WI38 (cell line): ENCODE measurements around the gene TBXA2R.
"Not testable (repeated sequence)": the region's sequence is repeated elsewhere in the genome, so short reads cannot be mapped to it uniquely, and the experiment has no call there.

Experiments
- H3K4me3 ChIP-seq: 2 replicates; pipeline ENCODE4 v1.5.1; 2011; ENCODE audit warnings: low read depth, mild to moderate bottlenecking, control low read depth, low read length
- TF ChIP-seq, protein P1 (sequence below): IDR thresholded peaks from 2 replicates; pipeline ENCODE4 v1.5.1; 2012; ENCODE audit warnings: low read depth, mild to moderate bottlenecking, control low read depth, low read length

The TBXA2R gene

GRCh38 chr19:3573858-3574637 lies 32.6 kb downstream of the TBXA2R start:
- TF ChIP-seq, protein P1, sequence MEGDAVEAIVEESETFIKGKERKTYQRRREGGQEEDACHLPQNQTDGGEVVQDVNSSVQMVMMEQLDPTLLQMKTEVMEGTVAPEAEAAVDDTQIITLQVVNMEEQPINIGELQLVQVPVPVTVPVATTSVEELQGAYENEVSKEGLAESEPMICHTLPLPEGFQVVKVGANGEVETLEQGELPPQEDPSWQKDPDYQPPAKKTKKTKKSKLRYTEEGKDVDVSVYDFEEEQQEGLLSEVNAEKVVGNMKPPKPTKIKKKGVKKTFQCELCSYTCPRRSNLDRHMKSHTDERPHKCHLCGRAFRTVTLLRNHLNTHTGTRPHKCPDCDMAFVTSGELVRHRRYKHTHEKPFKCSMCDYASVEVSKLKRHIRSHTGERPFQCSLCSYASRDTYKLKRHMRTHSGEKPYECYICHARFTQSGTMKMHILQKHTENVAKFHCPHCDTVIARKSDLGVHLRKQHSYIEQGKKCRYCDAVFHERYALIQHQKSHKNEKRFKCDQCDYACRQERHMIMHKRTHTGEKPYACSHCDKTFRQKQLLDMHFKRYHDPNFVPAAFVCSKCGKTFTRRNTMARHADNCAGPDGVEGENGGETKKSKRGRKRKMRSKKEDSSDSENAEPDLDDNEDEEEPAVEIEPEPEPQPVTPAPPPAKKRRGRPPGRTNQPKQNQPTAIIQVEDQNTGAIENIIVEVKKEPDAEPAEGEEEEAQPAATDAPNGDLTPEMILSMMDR = no peak
- peak overlapping the region; percentile 91 for H3K4me3 ChIP-seq

DNA sequence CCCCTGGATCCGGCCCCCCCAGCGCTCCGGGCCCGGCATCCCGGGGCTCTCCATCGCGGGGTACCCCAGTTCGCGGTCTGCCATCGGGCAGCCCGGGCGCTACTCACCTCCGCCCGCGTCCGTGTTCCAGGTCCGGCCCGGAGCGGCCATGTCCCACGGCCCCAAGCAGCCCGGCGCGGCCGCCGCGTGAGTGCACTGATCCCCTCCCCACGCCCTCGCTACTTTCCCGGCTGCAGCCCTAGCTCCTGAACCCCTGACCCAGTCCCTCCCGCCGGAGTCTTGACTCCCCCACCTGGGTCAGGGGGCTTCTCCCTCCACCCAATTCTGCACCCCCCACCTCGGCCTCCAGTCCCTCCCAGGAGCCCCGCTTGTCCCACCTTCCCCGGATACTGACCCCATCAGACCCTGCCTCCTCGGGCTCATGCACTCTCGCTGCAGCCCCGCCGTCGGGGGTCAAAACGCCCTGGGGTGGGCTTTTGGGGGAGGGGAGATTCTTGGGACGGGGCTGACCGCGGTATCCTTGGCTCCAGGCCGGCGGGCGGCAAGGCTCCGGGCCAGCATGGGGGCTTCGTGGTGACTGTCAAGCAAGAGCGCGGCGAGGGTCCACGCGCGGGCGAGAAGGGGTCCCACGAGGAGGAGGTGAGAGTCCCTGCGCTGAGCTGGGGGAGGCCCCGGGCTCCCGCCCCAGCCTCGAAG lies 33.4 kb downstream of the TBXA2R start:
- TF ChIP-seq, protein P1 = no peak
- H3K4me3 ChIP-seq = peak overlapping the region; percentile 91

DNA sequence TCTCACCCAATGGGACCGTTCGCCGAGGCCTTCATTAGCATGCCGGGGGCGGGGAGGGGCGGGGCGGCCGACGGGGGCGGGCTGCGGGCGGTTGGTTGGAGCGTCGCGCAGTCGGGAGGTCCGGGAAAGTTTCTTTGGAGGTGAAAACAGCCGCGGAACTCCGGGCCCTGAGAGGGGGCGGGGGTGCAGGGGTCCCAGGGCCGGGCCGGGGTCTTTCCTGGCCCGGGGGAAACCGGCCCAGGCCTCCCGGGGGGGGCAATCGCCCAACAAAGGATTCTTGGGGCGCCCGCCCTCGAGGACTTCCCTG lies 33.9 kb downstream of the TBXA2R start, which contains the start of gene HMG20B:
HMG20B (plus strand) TSS at position 90 of the 307 bp plus-strand sequence. CDS start 366 bp downstream, outside the sequence.
- TF ChIP-seq, protein P1 = no peak
- H3K4me3 ChIP-seq = peak within 1 kb of the TSS; percentile 91

- TF ChIP-seq, protein P1 = no peak
- H3K4me3 ChIP-seq = peak overlapping the region; percentile 68
Observed at GRCh38 chr19:3572132-3572854, 34.4 kb downstream of the TBXA2R start.

GRCh38 chr19:3570606-3571011 lies 36.1 kb downstream of the TBXA2R start:
- TF ChIP-seq, protein P1 = no peak
- no peak overlapping the region for H3K4me3 ChIP-seq

DNA sequence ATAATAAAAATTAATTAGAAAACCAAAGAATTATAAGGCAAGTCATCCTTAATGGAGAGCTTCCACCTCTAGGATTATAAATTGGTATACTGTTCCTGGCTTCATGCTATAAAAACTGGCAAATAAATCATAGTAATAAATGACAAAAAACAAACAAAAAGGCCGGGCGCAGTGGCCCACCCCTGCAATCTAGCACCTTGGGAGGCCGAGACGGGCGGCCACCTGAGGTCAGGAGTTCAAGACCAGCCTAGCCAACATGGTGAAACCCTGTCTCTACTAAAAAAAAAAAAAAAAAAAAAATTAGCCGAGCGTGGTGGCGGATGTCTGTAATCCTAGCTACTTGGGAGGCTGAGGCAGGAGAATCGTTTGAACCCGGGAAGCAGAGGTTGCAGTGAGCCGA lies 36.6 kb downstream of the TBXA2R start:
- H3K4me3 ChIP-seq = not testable (repeated sequence)

- TF ChIP-seq, protein P1 = no peak
- H3K4me3 ChIP-seq = no peak overlapping the region
Observed at GRCh38 chr19:3565139-3565538, 41.5 kb downstream of the TBXA2R start.
